Islet of Langerhans (tissue), 1 donor: Measurements from ENCODE around the gene CDCA8.

Experiments used
- FAIRE-seq: peaks from one replicate; lab custom pipeline; 2011; peaks lifted over from hg19 to GRCh38; lab: Jason Lieb, UNC

CDCA8 gene

GRCh38 chr1:37692078-37692833 lies at the start of gene CDCA8:
TSS of gene CDCA8 (plus strand) at chr1:37692516. CDS start at chr1:37692691, 175 bp downstream.
- no peak for FAIRE-seq

- FAIRE-seq = no peak
These were observed 45.0 kb upstream of the CDCA8 start for GRCh38 chr1:37647281-37647680.

- FAIRE-seq = no peak
These were observed 42.1 kb upstream of the CDCA8 start for GRCh38 chr1:37650173-37650572.

GRCh38 chr1:37650721-37651120 lies 41.6 kb upstream of the CDCA8 start:
- no peak for FAIRE-seq

GRCh38 chr1:37651803-37652202 lies 40.5 kb upstream of the CDCA8 start:
- FAIRE-seq = no peak

- no peak for FAIRE-seq
These were observed 39.3 kb upstream of the CDCA8 start for GRCh38 chr1:37652976-37653375.

GRCh38 chr1:37653906-37654305 lies 38.4 kb upstream of the CDCA8 start:
- FAIRE-seq = no peak

GRCh38 chr1:37655274-37655673 lies 37.0 kb upstream of the CDCA8 start:
- no peak for FAIRE-seq

- FAIRE-seq = no peak
These were observed 36.3 kb upstream of the CDCA8 start for GRCh38 chr1:37656026-37656425.

- no peak for FAIRE-seq
These were observed 35.4 kb upstream of the CDCA8 start for GRCh38 chr1:37656881-37657280.

- no peak for FAIRE-seq
These were observed 34.5 kb upstream of the CDCA8 start for GRCh38 chr1:37657620-37658412.

- FAIRE-seq = no peak
These were observed 33.8 kb upstream of the CDCA8 start for GRCh38 chr1:37658486-37658885.

GRCh38 chr1:37660664-37661063 lies 31.7 kb upstream of the CDCA8 start:
- no peak for FAIRE-seq

- FAIRE-seq = no peak
These were observed 30.9 kb upstream of the CDCA8 start for GRCh38 chr1:37661401-37661800.

- FAIRE-seq = no peak
These were observed 30.1 kb upstream of the CDCA8 start for GRCh38 chr1:37662031-37662755.

GRCh38 chr1:37663426-37664000 lies 28.8 kb upstream of the CDCA8 start:
- no peak for FAIRE-seq

- FAIRE-seq = no peak
These were observed 26.0 kb upstream of the CDCA8 start for GRCh38 chr1:37666241-37666867.

GRCh38 chr1:37667023-37667671 lies 25.2 kb upstream of the CDCA8 start:
- no peak for FAIRE-seq

GRCh38 chr1:37670133-37670532 lies 22.2 kb upstream of the CDCA8 start:
- FAIRE-seq = no peak

- FAIRE-seq = no peak
These were observed 21.1 kb upstream of the CDCA8 start for GRCh38 chr1:37671261-37671660.

- no peak for FAIRE-seq
These were observed 20.0 kb upstream of the CDCA8 start for GRCh38 chr1:37672136-37672870.
